ENCODE measurements around the gene AQR. TPM values are rescaled to one million over a fixed set of nuclear protein-coding genes. Genes with fewer than 3 reads are reported as not detected.

Gene AQR
- total and polyA plus RNA-seq, 2 of the 8 experiments (the other 6 are each of a cell fraction or from before 2014, with no cell fraction given): 34.5 to 57.6 TPM

- Histone ChIP-seq H2BK120ac (replicated peaks; ENCODE audit: low read depth, low read length) (no peak overlapping the region), H4K5ac (ENCODE audit: insufficient read length, low read depth, low read length) (no peak overlapping the region), H3K18ac (ENCODE audit: extremely low read depth, low read length) (no peak overlapping the region), H2AFZ (ENCODE audit: low read length) (no peak overlapping the region), H3K4ac (replicated peaks; ENCODE audit: insufficient read length, low read depth, low read length) (no peak overlapping the region), H4K8ac (ENCODE audit: extremely low read depth, insufficient read depth, low read length) (no peak overlapping the region), H4K20me1 (replicated peaks in 1 of 2; ENCODE audit: control insufficient read depth in 1 of 2, insufficient read depth in 2 of 2, low read length in 2 of 2) (no peaks in the 10 kb centered on the region), H3K23me2 (ENCODE audit: low read depth, low read length) (no peaks in the 10 kb centered on the region), H4K91ac (replicated peaks; ENCODE audit: insufficient read length, low read length) (no peak overlapping the region), H3K4me3 (ENCODE audit: extremely low read depth in 1 of 4, insufficient read depth in 2 of 4, low read depth in 3 of 4, low read length in 4 of 4) (no peak overlapping the region), H3K4me1 (replicated peaks in 1 of 4; ENCODE audit: control insufficient read depth in 3 of 4, insufficient read depth in 4 of 4, low read length in 3 of 4) (peaks cover 0 to 5% (median 2%) of the 10 kb centered on the region in 4 experiments; a peak in 2 of 7 replicates), H3K4me2 (ENCODE audit: insufficient read depth in 1 of 2, low read depth in 2 of 2, low read length in 2 of 2) (no peak overlapping the region), H3K14ac (ENCODE audit: insufficient read length) (no peak overlapping the region), H2AK5ac (ENCODE audit: low read depth, low read length) (no peak overlapping the region), H2BK5ac (ENCODE audit: low read depth, low read length) (no peak overlapping the region), H2BK20ac (ENCODE audit: low read length) (no peak overlapping the region), H3K27ac (ENCODE audit: low read depth, low read length) (no peak overlapping the region), H2BK15ac (ENCODE audit: low read length) (no peak overlapping the region), H3K27me3 (replicated peaks in 1 of 4; ENCODE audit: control insufficient read depth in 3 of 4, extremely low read depth in 1 of 4, insufficient read depth in 3 of 4, low read length in 3 of 4) (no peaks in the 10 kb centered on the region), H3K56ac (replicated peaks; ENCODE audit: insufficient read length, low read depth, low read length) (no peak overlapping the region), H3K9me3 (ENCODE audit: insufficient read depth in 2 of 2, low read depth in 1 of 2, low read length in 1 of 2) (no peaks in the 10 kb centered on the region), H3K9ac (replicated peaks in 1 of 4; ENCODE audit: extremely low read depth in 1 of 4, low read depth in 3 of 4, low read length in 3 of 4) (no peak overlapping the region), H3K23ac (ENCODE audit: insufficient read length) (no peak overlapping the region), H2BK12ac (ENCODE audit: low read depth, low read length) (no peak overlapping the region), H3K79me1 (ENCODE audit: low read depth, low read length) (no peaks in the 10 kb centered on the region), H3K79me2 (ENCODE audit: control insufficient read depth in 1 of 2, insufficient read depth in 2 of 2, low read length in 2 of 2) (peaks cover 0 to 11% of the 10 kb centered on the region in 2 experiments; a peak in 2 of 4 replicates), H3K36me3 (ENCODE audit: control insufficient read depth in 2 of 4, insufficient read depth in 4 of 4, low read length in 3 of 4) (peaks cover 0 to 9% (median under 1%) of the 10 kb centered on the region in 4 experiments; a peak in 1 of 8 replicates)
- ChIA-PET CTCF (ENCODE audit: partially characterized antibody) (no interaction called here), POLR2A (ENCODE audit: partially characterized antibody) (interaction anchor here (1.0 to 3.9 kb wide), 5 partner anchors 9 to 43 kb away, joined by 3 to 28 read pairs (median 5); partner anchors contain the start of gene ZNF770)
- FAIRE-seq (no peak), DNase-seq (ENCODE audit: low read depth in 1 of 2, low spot score in 2 of 2) (no peak)
- 86% methylated on average over 2 of the region's 2 CpGs; no CpG with 5 or more reads in 1 of the 2 experiments for WGBS, 2 experiments (ENCODE audit: extremely low coverage in 1 of 2, insufficient coverage in 1 of 2, insufficient read length in 1 of 2, insufficient replicate concordance in 2 of 2, low coverage in 1 of 2, low lambda C conversion rate in 2 of 2, missing lambda C conversion rate in 1 of 2)
- TF ChIP-seq, protein P1, sequence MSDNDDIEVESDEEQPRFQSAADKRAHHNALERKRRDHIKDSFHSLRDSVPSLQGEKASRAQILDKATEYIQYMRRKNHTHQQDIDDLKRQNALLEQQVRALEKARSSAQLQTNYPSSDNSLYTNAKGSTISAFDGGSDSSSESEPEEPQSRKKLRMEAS (IDR thresholded peaks at IDR 0.05): no peak
- TF ChIP-seq POU5F1 (IDR thresholded peaks at IDR 0.05; ENCODE audit: low read depth, low read length): no peak
- TF ChIP-seq POLR2AphosphoS5 (IDR thresholded peaks at IDR 0.05; ENCODE audit: low read depth, low read length): no peak
- TF ChIP-seq E2F6 (IDR thresholded peaks at IDR 0.05): no peak
- no peak for TF ChIP-seq YY1 (IDR thresholded peaks at IDR 0.05; ENCODE audit: low read depth, low read length)
- no peak for TF ChIP-seq GABPA (IDR thresholded peaks at IDR 0.05; ENCODE audit: borderline replicate concordance, insufficient read depth, low read length)
- no peak for TF ChIP-seq FOSL1 (IDR thresholded peaks at IDR 0.05; ENCODE audit: insufficient read depth, low read depth, low read length)
Measured at GRCh38 chr15:34976073-34976472, 6.5 kb upstream of the AQR start.
